ENCODE results near the gene DYNLT2. TPM values are rescaled to one million over a fixed set of nuclear protein-coding genes. Genes with fewer than 3 reads are reported as not detected.

The DYNLT2 gene
- total and polyA plus RNA-seq, 2 of the 13 experiments (the other 11 are each of a cell fraction or from before 2014, with no cell fraction given) = 2.1 to 4.3 TPM

DNA sequence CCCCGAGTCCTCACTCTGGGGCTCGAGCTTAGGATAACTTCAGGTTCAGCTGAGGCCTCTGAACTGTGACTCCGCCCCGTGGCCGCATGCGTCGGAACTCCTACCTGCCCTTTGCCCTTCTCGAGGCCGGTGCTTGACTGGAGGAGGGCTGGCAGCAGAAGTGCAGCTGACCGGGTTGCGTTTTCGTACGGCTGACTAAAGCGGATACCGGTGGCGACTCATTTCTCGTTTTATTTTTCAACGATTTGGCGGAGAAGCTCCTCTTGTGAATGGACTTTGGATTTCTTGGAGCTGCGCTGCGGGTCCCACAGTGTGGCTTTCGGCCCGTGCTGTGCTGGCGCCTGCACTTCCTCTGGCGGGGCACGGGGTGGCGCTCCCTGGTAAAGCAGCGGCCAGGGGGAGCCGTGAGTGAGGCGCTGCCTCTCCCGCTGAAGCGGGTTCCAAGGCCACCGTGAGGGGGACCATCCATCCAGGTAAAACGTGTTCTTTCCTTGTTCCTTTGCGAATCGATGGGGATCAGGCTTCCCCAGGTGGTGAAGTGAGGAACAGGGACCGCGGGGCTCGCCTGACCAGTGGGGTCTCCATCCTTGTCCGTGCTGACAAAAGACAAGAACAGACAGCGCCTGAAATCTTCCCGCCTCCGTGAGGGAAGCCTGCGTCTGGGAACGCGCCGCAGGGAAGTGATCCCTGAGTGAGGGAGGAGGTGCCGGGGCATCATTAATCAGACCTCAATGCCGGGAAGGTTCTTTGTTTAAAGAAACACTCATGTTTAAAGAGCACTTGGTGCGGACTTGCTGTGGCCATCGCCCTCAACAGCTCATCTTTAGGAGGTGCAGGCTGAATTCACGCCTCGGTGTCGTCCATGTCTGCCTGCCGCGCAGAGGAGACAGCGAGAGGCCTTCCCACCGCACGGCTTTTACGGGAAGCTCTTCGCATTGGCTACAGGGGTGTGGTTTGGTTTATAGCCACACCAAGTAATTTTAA is 38.9 kb upstream of the DYNLT2 start (continued):
- TF ChIP-seq, protein P1, sequence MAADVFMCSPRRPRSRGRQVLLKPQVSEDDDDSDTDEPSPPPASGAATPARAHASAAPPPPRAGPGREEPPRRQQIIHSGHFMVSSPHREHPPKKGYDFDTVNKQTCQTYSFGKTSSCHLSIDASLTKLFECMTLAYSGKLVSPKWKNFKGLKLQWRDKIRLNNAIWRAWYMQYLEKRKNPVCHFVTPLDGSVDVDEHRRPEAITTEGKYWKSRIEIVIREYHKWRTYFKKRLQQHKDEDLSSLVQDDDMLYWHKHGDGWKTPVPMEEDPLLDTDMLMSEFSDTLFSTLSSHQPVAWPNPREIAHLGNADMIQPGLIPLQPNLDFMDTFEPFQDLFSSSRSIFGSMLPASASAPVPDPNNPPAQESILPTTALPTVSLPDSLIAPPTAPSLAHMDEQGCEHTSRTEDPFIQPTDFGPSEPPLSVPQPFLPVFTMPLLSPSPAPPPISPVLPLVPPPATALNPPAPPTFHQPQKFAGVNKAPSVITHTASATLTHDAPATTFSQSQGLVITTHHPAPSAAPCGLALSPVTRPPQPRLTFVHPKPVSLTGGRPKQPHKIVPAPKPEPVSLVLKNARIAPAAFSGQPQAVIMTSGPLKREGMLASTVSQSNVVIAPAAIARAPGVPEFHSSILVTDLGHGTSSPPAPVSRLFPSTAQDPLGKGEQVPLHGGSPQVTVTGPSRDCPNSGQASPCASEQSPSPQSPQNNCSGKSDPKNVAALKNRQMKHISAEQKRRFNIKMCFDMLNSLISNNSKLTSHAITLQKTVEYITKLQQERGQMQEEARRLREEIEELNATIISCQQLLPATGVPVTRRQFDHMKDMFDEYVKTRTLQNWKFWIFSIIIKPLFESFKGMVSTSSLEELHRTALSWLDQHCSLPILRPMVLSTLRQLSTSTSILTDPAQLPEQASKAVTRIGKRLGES (CRISPR knock-in tag; IDR thresholded peaks at IDR 0.05; ENCODE audit: borderline replicate concordance) = no peak
- TF ChIP-seq, protein P2, sequence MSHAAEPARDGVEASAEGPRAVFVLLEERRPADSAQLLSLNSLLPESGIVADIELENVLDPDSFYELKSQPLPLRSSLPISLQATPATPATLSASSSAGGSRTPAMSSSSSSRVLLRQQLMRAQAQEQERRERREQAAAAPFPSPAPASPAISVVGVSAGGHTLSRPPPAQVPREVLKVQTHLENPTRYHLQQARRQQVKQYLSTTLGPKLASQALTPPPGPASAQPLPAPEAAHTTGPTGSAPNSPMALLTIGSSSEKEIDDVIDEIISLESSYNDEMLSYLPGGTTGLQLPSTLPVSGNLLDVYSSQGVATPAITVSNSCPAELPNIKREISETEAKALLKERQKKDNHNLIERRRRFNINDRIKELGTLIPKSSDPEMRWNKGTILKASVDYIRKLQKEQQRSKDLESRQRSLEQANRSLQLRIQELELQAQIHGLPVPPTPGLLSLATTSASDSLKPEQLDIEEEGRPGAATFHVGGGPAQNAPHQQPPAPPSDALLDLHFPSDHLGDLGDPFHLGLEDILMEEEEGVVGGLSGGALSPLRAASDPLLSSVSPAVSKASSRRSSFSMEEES (CRISPR knock-in tag; IDR thresholded peaks at IDR 0.05) = no peak; the same call in 1 of the 2 replicates
- no peak for TF ChIP-seq RELA (CRISPR knock-in tag; IDR thresholded peaks at IDR 0.05)
- peak; percentile 87 for TF ChIP-seq POLR2AphosphoS5 (IDR thresholded peaks at IDR 0.05; ENCODE audit: low read depth, low read length)
- peak; percentile 87; the same call in 1 of the 2 replicates for TF ChIP-seq ZNF749 (CRISPR knock-in tag; IDR thresholded peaks at IDR 0.05; ENCODE audit: borderline replicate concordance)
- TF ChIP-seq IKZF1 (IDR thresholded peaks at IDR 0.05) = no peak
- TF ChIP-seq, protein P3, sequence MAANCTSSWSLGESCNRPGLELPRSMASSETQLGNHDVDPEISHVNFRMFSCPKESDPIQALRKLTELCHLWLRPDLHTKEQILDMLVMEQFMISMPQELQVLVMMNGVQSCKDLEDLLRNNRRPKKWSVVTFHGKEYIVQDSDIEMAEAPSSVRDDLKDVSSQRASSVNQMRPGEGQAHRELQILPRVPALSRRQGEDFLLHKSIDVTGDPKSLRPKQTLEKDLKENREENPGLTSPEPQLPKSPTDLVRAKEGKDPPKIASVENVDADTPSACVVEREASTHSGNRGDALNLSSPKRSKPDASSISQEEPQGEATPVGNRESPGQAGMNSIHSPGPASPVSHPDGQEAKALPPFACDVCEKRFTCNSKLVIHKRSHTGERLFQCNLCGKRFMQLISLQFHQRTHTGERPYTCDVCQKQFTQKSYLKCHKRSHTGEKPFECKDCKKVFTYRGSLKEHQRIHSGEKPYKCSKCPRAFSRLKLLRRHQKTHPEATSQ (CRISPR knock-in tag; IDR thresholded peaks at IDR 0.05; ENCODE audit: borderline replicate concordance) = no peak; the same call in 1 of the 2 replicates
- 0 out of 4 replicates have a peak, but pooled peaks of 1 of the 2 experiments have one; percentile 5 for TF ChIP-seq EP300 (IDR thresholded peaks at IDR 0.05; ENCODE audit: low read depth in 2 of 2, low read length in 2 of 2)
- TF ChIP-seq EP300 (CRISPR knock-in tag; IDR thresholded peaks at IDR 0.05; ENCODE audit: borderline replicate concordance) = peak; percentile 38; the same call in 1 of the 2 replicates
- no peak for TF ChIP-seq NFIB (CRISPR knock-in tag; IDR thresholded peaks at IDR 0.05; ENCODE audit: borderline replicate concordance)
- TF ChIP-seq GATA4 (IDR thresholded peaks at IDR 0.05; ENCODE audit: borderline replicate concordance, low read depth) = peak; percentile 68; the same call in 1 of the 2 replicates
- TF ChIP-seq ZNF557 (CRISPR knock-in tag; IDR thresholded peaks at IDR 0.05) = peak; percentile 81; the same call in 1 of the 2 replicates
- TF ChIP-seq ZNF569 (CRISPR knock-in tag; IDR thresholded peaks at IDR 0.05; ENCODE audit: borderline replicate concordance) = no peak
- peak; percentile 97 for TF ChIP-seq MTF2 (CRISPR knock-in tag; IDR thresholded peaks at IDR 0.05; ENCODE audit: borderline replicate concordance)
- TF ChIP-seq TEAD2 (CRISPR knock-in tag; IDR thresholded peaks at IDR 0.05) = peak; percentile 58; the same call in 1 of the 2 replicates
- TF ChIP-seq, protein P4, sequence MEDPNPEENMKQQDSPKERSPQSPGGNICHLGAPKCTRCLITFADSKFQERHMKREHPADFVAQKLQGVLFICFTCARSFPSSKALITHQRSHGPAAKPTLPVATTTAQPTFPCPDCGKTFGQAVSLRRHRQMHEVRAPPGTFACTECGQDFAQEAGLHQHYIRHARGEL (CRISPR knock-in tag; IDR thresholded peaks at IDR 0.05) = peak; percentile 92; the same call in 1 of the 2 replicates
- no peak for TF ChIP-seq PRPF4 (IDR thresholded peaks at IDR 0.05; ENCODE audit: low read depth, low read length, poor library complexity, severe bottlenecking)
- TF ChIP-seq ZNF44 (CRISPR knock-in tag; IDR thresholded peaks at IDR 0.05) = peak; percentile 87
- TF ChIP-seq, protein P5, sequence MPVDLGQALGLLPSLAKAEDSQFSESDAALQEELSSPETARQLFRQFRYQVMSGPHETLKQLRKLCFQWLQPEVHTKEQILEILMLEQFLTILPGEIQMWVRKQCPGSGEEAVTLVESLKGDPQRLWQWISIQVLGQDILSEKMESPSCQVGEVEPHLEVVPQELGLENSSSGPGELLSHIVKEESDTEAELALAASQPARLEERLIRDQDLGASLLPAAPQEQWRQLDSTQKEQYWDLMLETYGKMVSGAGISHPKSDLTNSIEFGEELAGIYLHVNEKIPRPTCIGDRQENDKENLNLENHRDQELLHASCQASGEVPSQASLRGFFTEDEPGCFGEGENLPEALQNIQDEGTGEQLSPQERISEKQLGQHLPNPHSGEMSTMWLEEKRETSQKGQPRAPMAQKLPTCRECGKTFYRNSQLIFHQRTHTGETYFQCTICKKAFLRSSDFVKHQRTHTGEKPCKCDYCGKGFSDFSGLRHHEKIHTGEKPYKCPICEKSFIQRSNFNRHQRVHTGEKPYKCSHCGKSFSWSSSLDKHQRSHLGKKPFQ (CRISPR knock-in tag; IDR thresholded peaks at IDR 0.05; ENCODE audit: insufficient replicate concordance) = peak; percentile 93
- 0 out of 2 replicates have a peak, but pooled peaks have one; percentile 48 for TF ChIP-seq ZNF260 (CRISPR knock-in tag; IDR thresholded peaks at IDR 0.05; ENCODE audit: borderline replicate concordance, low read depth)

Data from HepG2 (cell line).